ENCODE results near the gene TBRG4. TPM values are rescaled to one million over a fixed set of nuclear protein-coding genes. Genes with fewer than 3 reads are reported as not detected.

The TBRG4 gene
- total RNA-seq, 1 experiment from 2014 or later = 127 TPM

- Histone ChIP-seq H3K14ac (ENCODE audit: insufficient read depth, low read length) (no peak overlapping the region), H3T11ph (ENCODE audit: low read length) (no peak overlapping the region), H3K79me2 (ENCODE audit: insufficient read depth, low read length) (no peaks in the 10 kb centered on the region), H3K18ac (ENCODE audit: insufficient read length, low read depth, low read length) (no peak overlapping the region), H2BK20ac (ENCODE audit: low read depth, low read length, poor library complexity, severe bottlenecking) (no peak overlapping the region), H2BK15ac (ENCODE audit: low read depth, low read length) (no peak overlapping the region), H3K9ac (ENCODE audit: extremely low read depth, insufficient read length, low read length) (no peak overlapping the region), H3K27me3 (ENCODE audit: insufficient read depth, low read length) (peaks cover 10% of the 10 kb centered on the region; the same call in 1 of the 2 replicates), H2BK12ac (ENCODE audit: insufficient read length, low read depth, low read length) (no peak overlapping the region), H2BK5ac (ENCODE audit: insufficient read length, low read length) (no peak overlapping the region), H3K4me1 (ENCODE audit: insufficient read depth, low read length) (no peaks in the 10 kb centered on the region), H3K23me2 (ENCODE audit: insufficient read length, low read depth, low read length, poor library complexity, severe bottlenecking) (peaks cover 2% of the 10 kb centered on the region), H3K23ac (ENCODE audit: insufficient read length, low read depth, low read length) (no peak overlapping the region), H2BK120ac (ENCODE audit: low read depth, low read length, poor library complexity, severe bottlenecking) (no peak overlapping the region), H4K5ac (ENCODE audit: insufficient read length, low read depth, low read length) (no peak overlapping the region), H3K27ac (ENCODE audit: insufficient read length, low read depth, low read length) (no peak overlapping the region), H3K9me3 (ENCODE audit: control insufficient read depth, low read depth, low read length) (no peaks in the 10 kb centered on the region), H4K20me1 (ENCODE audit: control insufficient read depth, insufficient read depth, insufficient read length) (no peaks in the 10 kb centered on the region), H2AFZ (ENCODE audit: low read length) (no peak overlapping the region), H3K4ac (ENCODE audit: low read depth, low read length) (no peak overlapping the region), H3K56ac (ENCODE audit: insufficient read length, low read depth, low read length) (no peak overlapping the region), H3K4me2 (ENCODE audit: insufficient read depth, insufficient read length, low read length) (no peak overlapping the region), H4K8ac (replicated peaks; ENCODE audit: insufficient read length, low read depth, low read length) (no peak overlapping the region), H2AK5ac (ENCODE audit: insufficient read length, low read length) (no peak overlapping the region), H3K79me1 (ENCODE audit: insufficient read depth, low read depth, low read length, poor library complexity, severe bottlenecking) (no peaks in the 10 kb centered on the region), H4K91ac (ENCODE audit: insufficient read length, low read depth, low read length) (no peak overlapping the region)
- Mint-ChIP-seq H3K4me3 (no peak overlapping the region), H3K27me3 (ENCODE audit: low read depth) (peaks cover 48% of the 10 kb centered on the region), H3K4me1 (peaks cover 13 to 14% of the 10 kb centered on the region in 2 experiments), H3K36me3 (ENCODE audit: insufficient read depth in 1 of 3, low read depth in 3 of 3) (no peaks in the 10 kb centered on the region; a peak in 1 of 7 replicates), H3K9me3 (peaks cover 5 to 6% of the 10 kb centered on the region in 2 experiments; a peak in 4 of 5 replicates), H3K27ac (no peak overlapping the region)
- no peak for DNase-seq
- TF ChIP-seq, protein P1, sequence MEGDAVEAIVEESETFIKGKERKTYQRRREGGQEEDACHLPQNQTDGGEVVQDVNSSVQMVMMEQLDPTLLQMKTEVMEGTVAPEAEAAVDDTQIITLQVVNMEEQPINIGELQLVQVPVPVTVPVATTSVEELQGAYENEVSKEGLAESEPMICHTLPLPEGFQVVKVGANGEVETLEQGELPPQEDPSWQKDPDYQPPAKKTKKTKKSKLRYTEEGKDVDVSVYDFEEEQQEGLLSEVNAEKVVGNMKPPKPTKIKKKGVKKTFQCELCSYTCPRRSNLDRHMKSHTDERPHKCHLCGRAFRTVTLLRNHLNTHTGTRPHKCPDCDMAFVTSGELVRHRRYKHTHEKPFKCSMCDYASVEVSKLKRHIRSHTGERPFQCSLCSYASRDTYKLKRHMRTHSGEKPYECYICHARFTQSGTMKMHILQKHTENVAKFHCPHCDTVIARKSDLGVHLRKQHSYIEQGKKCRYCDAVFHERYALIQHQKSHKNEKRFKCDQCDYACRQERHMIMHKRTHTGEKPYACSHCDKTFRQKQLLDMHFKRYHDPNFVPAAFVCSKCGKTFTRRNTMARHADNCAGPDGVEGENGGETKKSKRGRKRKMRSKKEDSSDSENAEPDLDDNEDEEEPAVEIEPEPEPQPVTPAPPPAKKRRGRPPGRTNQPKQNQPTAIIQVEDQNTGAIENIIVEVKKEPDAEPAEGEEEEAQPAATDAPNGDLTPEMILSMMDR (conservative IDR thresholded peaks at IDR 0.05) = no peak
- WGBS (ENCODE audit: extremely low coverage, insufficient read length, low lambda C conversion rate) = no CpG with 5 or more reads among the region's 10 CpGs
These were observed 49.0 kb upstream of the TBRG4 start for GRCh38 chr7:45160417-45160881.

All from H9 (cell line).